HFFc6 (cell line): ENCODE measurements around the gene TUSC2. TPM values are rescaled to one million over a fixed set of nuclear protein-coding genes. Genes with fewer than 3 reads are reported as not detected.

Experiments
- DNase-seq: peaks from one replicate; pipeline ENCODE4 v3.0.0-alpha.2; 2018
- H3K27ac Mint-ChIP-seq: 2 replicates; pipeline ENCODE4 v1.8.0; 2020; ENCODE audit warnings: mild to moderate bottlenecking, mixed read lengths
- H3K27me3 Mint-ChIP-seq: 2 replicates; pipeline ENCODE4 v1.8.0; 2021; ENCODE audit warnings: mild to moderate bottlenecking, moderate library complexity, mixed read lengths; ENCODE audit not compliant: insufficient read depth
- H3K36me3 Mint-ChIP-seq: 2 replicates; pipeline ENCODE4 v1.8.0; 2021; ENCODE audit warnings: low read depth, mixed read lengths
- H3K4me1 Mint-ChIP-seq: 2 replicates; pipeline ENCODE4 v1.8.0; 2020; ENCODE audit warnings: low read depth, mixed read lengths
- H3K4me3 Mint-ChIP-seq: 2 replicates; pipeline ENCODE4 v1.8.0; 2020; ENCODE audit warnings: mild to moderate bottlenecking, moderate library complexity, mixed read lengths
- H3K9me3 Mint-ChIP-seq: 2 replicates; pipeline ENCODE4 v1.8.0; 2020; ENCODE audit warnings: mild to moderate bottlenecking, mixed read lengths
- total RNA-seq, 6 experiments: library from RNA; stranded (reverse); fragmentation: NEBNext Ultra II Directional; extraction: Animal tissue kit (Norgen Biotek cat#: 25700); gene quantifications; 2 replicates in 1 of 6; 3 replicates in 5 of 6; pipeline ENCODE4 v1.2.3, GENCODE V29; 2021
- TF ChIP-seq, protein P1 (sequence below): fragments of 200-600 bp; sonication (generic); IDR thresholded peaks from 2 replicates; pipeline ENCODE4 v1.5.0; 2021; ENCODE audit warnings: antibody characterized with exemption, mild to moderate bottlenecking

TUSC2 gene
- total RNA-seq, 6 experiments from 2014 or later, result 23.9 to 34.2 (median 26.8) TPM

DNA sequence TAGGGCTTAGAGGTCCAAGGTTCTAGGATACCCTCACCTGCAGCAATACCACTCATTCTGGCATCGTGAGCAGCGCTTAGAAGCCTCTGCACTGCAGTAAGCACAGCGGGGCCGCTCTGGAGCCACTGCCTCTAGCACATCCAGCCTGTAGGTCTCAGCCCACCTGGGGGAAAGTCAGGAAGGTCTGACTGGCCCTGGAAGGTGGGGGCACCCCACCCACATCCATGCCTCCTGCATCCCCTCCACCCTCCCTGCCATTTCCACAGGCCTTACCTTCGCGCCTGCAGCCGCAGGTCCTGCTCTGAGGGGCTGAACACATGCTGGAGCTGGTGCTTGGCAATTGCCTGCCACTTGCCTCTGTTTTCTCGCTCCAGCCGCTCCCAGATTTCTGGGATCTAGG, 13.5 kb upstream of the TUSC2 start:
- Mint-ChIP-seq H3K4me1 (peaks cover 35% of the 10 kb centered on the region), H3K27ac (no peak overlapping the region), H3K9me3 (no peaks in the 10 kb centered on the region), H3K27me3 (peaks cover 5% of the 10 kb centered on the region), H3K36me3 (peaks cover 18% of the 10 kb centered on the region), H3K4me3 (peak overlapping the region; percentile 96)
- no peak for DNase-seq
- TF ChIP-seq, protein P1, sequence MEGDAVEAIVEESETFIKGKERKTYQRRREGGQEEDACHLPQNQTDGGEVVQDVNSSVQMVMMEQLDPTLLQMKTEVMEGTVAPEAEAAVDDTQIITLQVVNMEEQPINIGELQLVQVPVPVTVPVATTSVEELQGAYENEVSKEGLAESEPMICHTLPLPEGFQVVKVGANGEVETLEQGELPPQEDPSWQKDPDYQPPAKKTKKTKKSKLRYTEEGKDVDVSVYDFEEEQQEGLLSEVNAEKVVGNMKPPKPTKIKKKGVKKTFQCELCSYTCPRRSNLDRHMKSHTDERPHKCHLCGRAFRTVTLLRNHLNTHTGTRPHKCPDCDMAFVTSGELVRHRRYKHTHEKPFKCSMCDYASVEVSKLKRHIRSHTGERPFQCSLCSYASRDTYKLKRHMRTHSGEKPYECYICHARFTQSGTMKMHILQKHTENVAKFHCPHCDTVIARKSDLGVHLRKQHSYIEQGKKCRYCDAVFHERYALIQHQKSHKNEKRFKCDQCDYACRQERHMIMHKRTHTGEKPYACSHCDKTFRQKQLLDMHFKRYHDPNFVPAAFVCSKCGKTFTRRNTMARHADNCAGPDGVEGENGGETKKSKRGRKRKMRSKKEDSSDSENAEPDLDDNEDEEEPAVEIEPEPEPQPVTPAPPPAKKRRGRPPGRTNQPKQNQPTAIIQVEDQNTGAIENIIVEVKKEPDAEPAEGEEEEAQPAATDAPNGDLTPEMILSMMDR, result no peak

DNA sequence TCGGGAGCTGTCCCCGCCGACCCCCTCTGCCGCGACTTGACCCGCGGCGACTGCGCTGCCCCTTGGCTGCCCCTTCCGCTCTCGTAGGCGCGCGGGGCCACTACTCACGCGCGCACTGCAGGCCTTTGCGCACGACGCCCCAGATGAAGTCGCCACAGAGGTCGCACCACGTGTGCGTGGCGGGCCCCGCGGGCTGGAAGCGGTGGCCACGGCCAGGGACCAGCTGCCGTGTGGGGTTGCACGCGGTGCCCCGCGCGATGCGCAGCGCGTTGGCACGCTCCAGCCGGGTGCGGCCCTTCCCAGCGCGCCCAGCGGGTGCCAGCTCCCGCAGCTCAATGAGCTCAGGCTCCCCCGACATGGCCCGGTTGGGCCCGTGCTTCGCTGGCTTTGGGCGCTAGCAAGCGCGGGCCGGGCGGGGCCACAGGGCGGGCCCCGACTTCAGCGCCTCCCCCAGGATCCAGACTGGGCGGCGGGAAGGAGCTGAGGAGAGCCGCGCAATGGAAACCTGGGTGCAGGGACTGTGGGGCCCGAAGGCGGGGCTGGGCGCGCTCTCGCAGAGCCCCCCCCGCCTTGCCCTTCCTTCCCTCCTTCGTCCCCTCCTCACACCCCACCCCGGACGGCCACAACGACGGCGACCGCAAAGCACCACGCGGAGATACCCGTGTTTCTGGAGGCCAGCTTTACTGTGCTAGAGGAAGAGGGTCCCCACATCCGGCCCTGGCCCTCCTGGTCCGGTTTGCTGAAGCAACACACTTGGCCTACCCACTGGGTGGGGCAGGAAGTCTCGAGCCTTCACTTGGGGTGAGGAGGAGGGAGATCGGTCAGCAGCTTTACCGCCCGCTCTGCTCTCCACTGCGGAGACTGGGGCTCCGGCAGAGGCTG, 12.7 kb upstream of the TUSC2 start, which contains the start of gene RASSF1:
Gene RASSF1 (minus strand): TSS at position 389 of the 882 bp plus-strand sequence. CDS start 31 bp downstream, at position 358.
- TF ChIP-seq, protein P1, result no peak; the same call in 1 of the 2 replicates
- H3K4me3 Mint-ChIP-seq, result peak within 1 kb of the TSS; percentile 96
- peak within 1 kb of the TSS; percentile 95 for H3K27ac Mint-ChIP-seq
- peaks cover 4% of the 10 kb centered on the region for H3K27me3 Mint-ChIP-seq
- peak; percentile 48 for DNase-seq
- no peaks in the 10 kb centered on the region for H3K9me3 Mint-ChIP-seq
- peaks cover 35% of the 10 kb centered on the region for H3K4me1 Mint-ChIP-seq
- peaks cover 23% of the 10 kb centered on the region for H3K36me3 Mint-ChIP-seq

DNA sequence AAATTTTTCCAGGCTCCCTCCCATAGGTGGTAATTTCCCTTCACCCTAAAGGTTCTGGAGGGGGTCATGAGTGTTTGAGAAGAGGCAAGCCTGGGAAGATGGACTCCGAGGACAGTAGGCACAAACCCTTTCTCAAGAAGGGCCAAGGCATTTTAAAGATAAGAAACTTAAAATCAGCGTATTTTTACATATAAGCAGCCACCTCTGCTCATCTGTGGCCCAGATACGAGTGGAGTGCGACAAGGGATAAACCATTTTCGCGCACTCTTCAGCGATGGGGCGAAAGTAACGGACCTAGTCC, 12.1 kb upstream of the TUSC2 start:
- TF ChIP-seq, protein P1, result no peak

DNA sequence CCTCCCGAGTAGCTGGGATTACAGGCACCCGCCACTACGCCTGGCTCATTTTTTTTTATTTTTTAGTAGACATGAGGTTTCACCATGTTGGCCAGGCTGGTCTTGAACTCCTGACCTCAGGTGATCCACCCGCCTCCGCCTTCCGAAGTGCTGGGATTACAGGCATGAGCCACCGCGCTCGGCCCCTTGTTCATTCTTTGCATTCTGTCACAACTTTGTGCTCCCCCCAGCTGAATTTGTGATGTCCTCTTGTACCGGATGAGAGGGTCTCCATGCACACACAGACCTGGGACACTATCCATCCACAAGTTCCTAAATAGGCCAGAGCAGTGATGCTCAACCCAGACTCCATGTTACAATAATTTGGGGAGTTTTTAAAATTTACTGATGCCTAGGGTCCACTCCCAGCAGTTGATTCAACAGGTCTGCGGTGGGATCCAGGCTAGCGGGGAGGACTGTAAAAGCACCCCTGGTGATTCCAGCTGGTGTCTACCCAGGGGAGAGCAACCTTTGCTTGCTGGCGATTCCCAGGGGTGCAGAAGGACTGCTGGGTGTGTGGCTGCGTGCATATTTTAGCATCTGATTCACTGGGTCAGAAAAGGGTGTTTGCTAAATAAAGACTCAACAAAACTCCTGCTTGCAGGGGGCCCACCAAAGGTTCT, 11.6 kb upstream of the TUSC2 start:
- peak; percentile 57 for DNase-seq
- TF ChIP-seq, protein P1, result no peak
- H3K27ac Mint-ChIP-seq, result peak overlapping the region; percentile 95
- H3K4me3 Mint-ChIP-seq, result peak overlapping the region; percentile 96
- peaks cover 27% of the 10 kb centered on the region for H3K36me3 Mint-ChIP-seq
- H3K27me3 Mint-ChIP-seq, result peaks cover 4% of the 10 kb centered on the region
- peaks cover 46% of the 10 kb centered on the region for H3K4me1 Mint-ChIP-seq
- H3K9me3 Mint-ChIP-seq, result no peaks in the 10 kb centered on the region

More for the DNA sequence above, 12.1 kb upstream of the TUSC2 start:
- Mint-ChIP-seq H3K27ac (peak overlapping the region; percentile 95), H3K4me3 (peak overlapping the region; percentile 96), H3K36me3 (peaks cover 26% of the 10 kb centered on the region), H3K27me3 (peaks cover 4% of the 10 kb centered on the region), H3K9me3 (no peaks in the 10 kb centered on the region), H3K4me1 (peaks cover 41% of the 10 kb centered on the region)
- DNase-seq, result no peak

DNA sequence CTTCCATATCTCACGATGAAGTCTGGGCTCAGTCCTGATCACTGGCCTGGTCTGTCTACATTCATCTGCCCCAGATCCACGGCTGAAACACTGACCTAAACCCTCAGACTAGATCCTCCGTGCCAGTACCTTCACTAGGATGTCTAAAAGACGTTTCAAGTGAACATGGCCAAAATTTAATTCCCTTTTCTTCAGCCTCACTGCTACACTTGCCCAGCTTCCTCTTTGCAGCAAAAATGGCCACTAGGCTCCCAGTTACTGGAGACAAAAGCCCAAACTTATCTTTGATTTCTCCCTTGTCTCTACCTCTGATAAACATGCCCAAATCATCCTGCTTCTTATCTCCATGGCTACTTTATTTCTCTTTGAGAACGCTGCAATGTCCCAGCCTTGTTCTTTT, 10.9 kb upstream of the TUSC2 start:
- no peaks in the 10 kb centered on the region for H3K9me3 Mint-ChIP-seq
- H3K4me1 Mint-ChIP-seq, result peaks cover 52% of the 10 kb centered on the region
- DNase-seq, result no peak
- TF ChIP-seq, protein P1, result no peak
- peaks cover 4% of the 10 kb centered on the region for H3K27me3 Mint-ChIP-seq
- H3K4me3 Mint-ChIP-seq, result peak overlapping the region; percentile 96
- peaks cover 29% of the 10 kb centered on the region for H3K36me3 Mint-ChIP-seq
- H3K27ac Mint-ChIP-seq, result peak overlapping the region; percentile 95
